ENCODE measurements around the gene HOXC10. TPM values are rescaled to one million over a fixed set of nuclear protein-coding genes. Genes with fewer than 3 reads are reported as not detected.

Gene HOXC10
- total RNA-seq, 1 experiment from 2014 or later, result 6.9 TPM

- DNase-seq (ENCODE audit: low read depth), result no peak
Observed at GRCh38 chr12:54002278-54002914, 17.4 kb downstream of the HOXC10 start.

- no peak for DNase-seq (ENCODE audit: low read depth)
Observed at GRCh38 chr12:54002915-54003389, 18.0 kb downstream of the HOXC10 start.

- DNase-seq (ENCODE audit: low read depth), result no peak
Observed at GRCh38 chr12:54003625-54004024, 18.7 kb downstream of the HOXC10 start.

GRCh38 chr12:54004063-54004840 is 19.3 kb downstream of the HOXC10 start:
- peak; percentile 45 for DNase-seq (ENCODE audit: low read depth)

- DNase-seq (ENCODE audit: low read depth), result peak; percentile 69
Observed at GRCh38 chr12:54004841-54005530, 20.0 kb downstream of the HOXC10 start.

GRCh38 chr12:54005531-54005852 is 20.5 kb downstream of the HOXC10 start:
- peak; percentile 49 for DNase-seq (ENCODE audit: low read depth)

GRCh38 chr12:54005853-54006558 is 21.1 kb downstream of the HOXC10 start:
- peak; percentile 87 for DNase-seq (ENCODE audit: low read depth)

- DNase-seq (ENCODE audit: low read depth), result peak; percentile 50
Observed at GRCh38 chr12:54006559-54007220, 21.7 kb downstream of the HOXC10 start.

- DNase-seq (ENCODE audit: low read depth), result no peak
Observed at GRCh38 chr12:54007538-54008259, 22.8 kb downstream of the HOXC10 start.

GRCh38 chr12:54008260-54008552 is 23.3 kb downstream of the HOXC10 start:
- no peak for DNase-seq (ENCODE audit: low read depth)

GRCh38 chr12:54009171-54010052 is 24.5 kb downstream of the HOXC10 start:
- no peak for DNase-seq (ENCODE audit: low read depth)

GRCh38 chr12:54010053-54010971 is 25.4 kb downstream of the HOXC10 start:
- no peak for DNase-seq (ENCODE audit: low read depth)

- DNase-seq (ENCODE audit: low read depth), result no peak
Observed at GRCh38 chr12:54010972-54011664, 26.2 kb downstream of the HOXC10 start.

- no peak for DNase-seq (ENCODE audit: low read depth)
Observed at GRCh38 chr12:54011665-54012532, 27.0 kb downstream of the HOXC10 start.

- no peak for DNase-seq (ENCODE audit: low read depth)
Observed at GRCh38 chr12:54012631-54013409, 27.9 kb downstream of the HOXC10 start.

- DNase-seq (ENCODE audit: low read depth), result no peak
Observed at GRCh38 chr12:54014377-54015017, 29.6 kb downstream of the HOXC10 start.

Measured in LHCN-M2 (cell line).